Common myeloid progenitor, CD34-positive (primary cell): Measurements from ENCODE around the gene IFITM10. TPM values are rescaled to one million over a fixed set of nuclear protein-coding genes. Genes with fewer than 3 reads are reported as not detected.

ENCODE experiments used
- CTCF ChIA-PET: fragments of 350-600 bp; sonication (Branson Sonifier 250); formaldehyde crosslinking; loops from one replicate; lab custom pipeline; 2021; ENCODE audit warnings: antibody characterized with exemption; lab: Charles Lee
- POLR2A ChIA-PET: fragments of 350-600 bp; sonication (Branson Sonifier 250); formaldehyde crosslinking; loops from one replicate; lab custom pipeline; 2021; ENCODE audit warnings: antibody characterized with exemption; lab: Charles Lee
- DNase-seq, 3 donors: peaks; one replicate each; pipeline versions ENCODE4 v3.0.0 to v3.0.0-alpha.2; 2013
- H3K27ac ChIP-seq, 2 experiments: 1 replicate in 1 of 2; 2 replicates in 1 of 2; pipeline ENCODE4 v1.7.0; 2013; ENCODE audit warnings: inconsistent platforms in 2 of 2, low read length in 2 of 2, mild to moderate bottlenecking in 2 of 2, low read depth in 1 of 2, moderate library complexity in 1 of 2; ENCODE audit not compliant: severe bottlenecking in 2 of 2, insufficient read depth in 1 of 2, poor library complexity in 1 of 2
- H3K27me3 ChIP-seq, 5 experiments: replicated peaks in 2 of 5; 1 replicate in 3 of 5; 2 replicates in 2 of 5; pipeline versions ENCODE4 v1.6.1 to v1.7.0; 2013; ENCODE audit warnings: low read length in 4 of 5, mild to moderate bottlenecking in 2 of 5, moderate library complexity in 2 of 5, inconsistent platforms in 1 of 5; ENCODE audit not compliant: insufficient read depth in 5 of 5, control insufficient read depth in 4 of 5
- H3K36me3 ChIP-seq, 4 experiments: 1 replicate in 2 of 4; 2 replicates in 2 of 4; pipeline versions ENCODE4 v1.6.1 to v1.7.0; 2013; ENCODE audit warnings: low read length in 3 of 4, control low read depth in 1 of 4, mild to moderate bottlenecking in 1 of 4; ENCODE audit not compliant: control insufficient read depth in 4 of 4, insufficient read depth in 4 of 4
- H3K4me1 ChIP-seq, 4 experiments: 1 replicate in 3 of 4; 2 replicates in 1 of 4; pipeline versions ENCODE4 v1.6.1 to v1.7.1; 2013; ENCODE audit warnings: low read length in 3 of 4, mild to moderate bottlenecking in 3 of 4, control low read depth in 1 of 4, inconsistent platforms in 1 of 4, moderate library complexity in 1 of 4; ENCODE audit not compliant: control insufficient read depth in 4 of 4, insufficient read depth in 4 of 4; ENCODE audit errors: control extremely low read depth in 1 of 4
- H3K4me3 ChIP-seq, 7 experiments: 1 replicate in 4 of 7; 2 replicates in 3 of 7; pipeline versions ENCODE4 v1.5.1 to v1.7.0; 2013; ENCODE audit warnings: mild to moderate bottlenecking in 7 of 7, low read length in 6 of 7, moderate library complexity in 6 of 7, inconsistent platforms in 2 of 7, low read depth in 2 of 7, control low read depth in 1 of 7; ENCODE audit not compliant: insufficient read depth in 4 of 7, control insufficient read depth in 1 of 7; ENCODE audit errors: extremely low read depth in 1 of 7
- H3K9me3 ChIP-seq, 5 experiments: 1 replicate in 4 of 5; 2 replicates in 1 of 5; pipeline versions ENCODE4 v1.6.1 to v1.7.1; 2013; ENCODE audit warnings: low read length in 4 of 5, mild to moderate bottlenecking in 2 of 5, inconsistent platforms in 1 of 5, low read depth in 1 of 5, moderate library complexity in 1 of 5; ENCODE audit not compliant: control insufficient read depth in 4 of 5, insufficient read depth in 2 of 5; ENCODE audit errors: control extremely low read depth in 1 of 5
- WGBS: methylation state at CpG from one replicate; pipeline ENCODE4 v1.1.5; 2013; ENCODE audit not compliant: insufficient coverage; 5-methylcytosine and 5-hydroxymethylcytosine counted together
- polyA plus RNA-seq: library from polyadenylated mRNA; unstranded; fragments of 120-200 nt; gene quantifications from one replicate; pipeline ENCODE4 v1.2.1, GENCODE V29; 2013

IFITM10 gene
- polyA plus RNA-seq, result 0.44 TPM

DNA sequence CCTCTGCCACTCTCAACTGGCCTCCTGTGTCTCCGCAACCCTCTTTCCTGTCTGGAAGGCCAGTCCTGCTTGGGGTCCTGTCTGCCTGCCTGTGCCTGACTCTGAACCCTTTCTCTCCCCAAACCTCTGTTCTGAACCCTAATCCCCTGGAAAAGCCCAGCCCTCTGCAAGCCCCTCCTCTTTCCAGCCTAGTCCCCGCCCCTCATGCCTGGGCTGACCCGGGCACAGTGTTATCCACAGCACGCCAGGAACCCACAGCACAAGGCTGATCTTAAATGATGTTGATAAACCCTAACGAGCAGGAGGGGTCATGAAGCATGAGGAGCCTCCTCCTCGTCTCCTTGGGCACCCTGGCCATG is at the start of gene IFITM10:
Gene IFITM10 (minus strand): TSS at position 115 of the 359 bp plus-strand sequence. CDS start 153 bp downstream, outside the sequence.
- POLR2A ChIA-PET, result interaction anchor here (1.4 to 2.0 kb wide), 2 partner anchors 14 to 56 kb away, joined by 3 to 5 read pairs; partner anchors contain the start of gene CTSD
- CTCF ChIA-PET, result interaction anchor here (0.9 to 3.6 kb wide), 4 partner anchors 11 to 98 kb away, joined by 3 to 16 read pairs (median 3); no protein-coding TSS in a partner anchor
- Histone ChIP-seq H3K4me3 (peak within 1 kb of the TSS in 1 of 7 experiments; percentile 19), H3K27me3 (peaks cover 0 to 28% (median 5%) of the 10 kb centered on the region in 5 experiments), H3K9me3 (no peaks in the 10 kb centered on the region), H3K36me3 (peaks cover 0 to 39% (median 15%) of the 10 kb centered on the region in 4 experiments), H3K27ac (no peak within 1 kb of the TSS), H3K4me1 (peaks cover 0 to 76% (median 70%) of the 10 kb centered on the region in 4 experiments)
- WGBS, result 52% methylated on average over 5 of the region's 6 CpGs
- DNase-seq, result peak in 1 of 3 donors; percentile 33

DNA sequence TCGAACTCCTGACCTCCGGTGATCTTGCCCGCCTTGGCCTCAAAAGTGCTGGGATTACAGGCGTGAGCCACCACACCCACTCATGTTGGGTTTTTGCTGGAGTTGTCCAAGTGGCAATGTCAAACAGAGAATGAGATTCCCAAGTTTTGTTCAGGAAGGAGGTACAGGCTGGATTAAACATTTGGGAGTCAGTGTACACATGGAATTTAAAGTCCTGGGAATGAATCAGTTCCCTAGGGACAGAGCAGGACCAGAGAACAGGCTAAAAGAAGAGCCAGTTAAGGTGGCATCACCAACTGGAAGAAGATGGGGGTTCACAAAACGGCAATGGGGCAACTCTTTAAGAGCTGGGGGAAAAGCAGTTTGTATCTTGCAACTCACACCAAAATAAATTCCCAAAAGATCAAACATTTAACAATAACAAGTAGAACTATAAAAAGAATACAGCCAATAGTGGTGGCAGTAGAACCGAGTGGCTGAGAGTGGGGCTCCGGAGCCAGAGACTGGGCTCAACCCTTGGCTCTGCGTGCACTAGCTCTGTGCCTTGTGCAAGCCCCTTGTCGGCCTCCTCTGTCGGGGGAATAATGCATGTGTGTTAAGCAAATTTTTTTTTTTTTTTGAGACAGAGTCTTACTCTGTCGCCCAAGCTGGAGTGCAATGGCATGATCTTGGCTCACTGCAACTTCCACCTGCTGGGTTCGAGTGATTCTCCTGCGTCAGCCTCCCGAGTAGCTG is 47.2 kb upstream of the IFITM10 start:
- WGBS, result 100% methylated on average over 10 of the region's 14 CpGs
- CTCF ChIA-PET, result interaction anchor here (2.2 to 2.4 kb wide), 2 partner anchors 10 to 27 kb away, joined by 6 to 11 read pairs; no protein-coding TSS in a partner anchor

DNA sequence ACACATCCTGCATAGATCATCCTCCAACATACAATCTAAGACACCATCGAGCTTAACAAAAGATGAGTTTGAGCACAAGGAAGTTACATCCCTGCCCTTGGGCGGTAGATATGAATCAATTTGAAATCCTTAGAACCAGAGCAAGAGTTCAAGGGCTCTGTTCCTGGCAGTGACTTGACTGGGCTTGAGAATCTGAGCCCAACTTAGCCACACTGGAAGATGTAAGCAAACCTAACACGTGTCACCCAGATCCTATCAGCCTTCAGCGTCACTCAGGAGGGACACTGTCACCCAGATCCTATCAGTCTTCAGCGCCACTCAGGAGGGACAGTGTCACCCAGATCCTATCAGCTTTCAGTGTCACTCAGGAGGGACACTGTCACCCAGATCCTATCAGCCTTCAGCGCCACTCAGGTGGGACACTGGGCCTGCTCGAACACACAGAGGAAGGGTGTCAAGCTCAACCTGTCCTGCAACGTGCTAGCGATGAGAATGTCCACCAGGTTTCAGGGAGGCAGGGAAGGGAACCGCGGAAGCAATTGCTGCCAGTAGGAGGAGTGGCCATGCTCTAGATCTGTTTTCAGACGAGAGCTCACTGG is 46.1 kb upstream of the IFITM10 start:
- ChIA-PET POLR2A (no interaction called here), CTCF (interaction anchor here (1.2 to 2.2 kb wide), 2 partner anchors 28 to 37 kb away, joined by 3 to 6 read pairs; no protein-coding TSS in a partner anchor)
- Histone ChIP-seq H3K27ac (no peak overlapping the region), H3K27me3 (no peaks in the 10 kb centered on the region), H3K9me3 (peaks cover 0 to 7% (median 0%) of the 10 kb centered on the region in 5 experiments), H3K4me1 (peaks cover 0 to 5% (median 0%) of the 10 kb centered on the region in 4 experiments), H3K4me3 (no peak overlapping the region), H3K36me3 (no peaks in the 10 kb centered on the region)
- 97% methylated on average over 12 of the region's 12 CpGs for WGBS
- no peak for DNase-seq

More for the DNA sequence above, 47.2 kb upstream of the IFITM10 start:
- Histone ChIP-seq H3K9me3 (peaks cover 0 to 5% (median 0%) of the 10 kb centered on the region in 5 experiments), H3K36me3 (no peaks in the 10 kb centered on the region), H3K4me3 (no peak overlapping the region), H3K4me1 (peaks cover 0 to 2% (median 0%) of the 10 kb centered on the region in 4 experiments), H3K27ac (no peak overlapping the region), H3K27me3 (no peaks in the 10 kb centered on the region)
- POLR2A ChIA-PET, result interaction anchor here (0.6 kb wide), 1 partner anchor 203 kb away, joined by 4 read pairs; no protein-coding TSS in a partner anchor
- DNase-seq, result no peak

DNA sequence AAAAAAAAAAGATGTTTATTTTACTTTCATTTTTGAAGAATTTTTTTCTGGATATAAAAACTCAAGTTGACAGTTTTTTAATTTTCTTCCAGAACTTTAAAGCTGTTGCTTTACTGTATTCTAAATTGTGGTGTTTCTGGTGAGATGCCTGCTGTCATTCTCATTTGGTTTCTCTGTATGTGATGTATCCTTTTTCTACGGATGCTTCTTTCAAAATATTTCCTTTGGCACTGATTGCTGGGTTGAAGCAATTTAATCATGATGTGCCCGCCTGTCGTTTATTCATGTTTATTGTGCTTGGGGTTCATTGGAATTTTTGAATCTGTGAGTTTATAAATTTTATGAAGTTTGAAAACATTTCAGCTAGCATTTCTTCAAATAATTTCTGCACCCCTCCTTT is 42.7 kb upstream of the IFITM10 start:
- POLR2A ChIA-PET, result no interaction called here
- H3K27me3 ChIP-seq, result no peaks in the 10 kb centered on the region
- H3K36me3 ChIP-seq, result no peaks in the 10 kb centered on the region
- CTCF ChIA-PET, result interaction anchor here (0.6 to 1.0 kb wide), 2 partner anchors 12 to 506 kb away, joined by 3 to 6 read pairs; no protein-coding TSS in a partner anchor
- H3K27ac ChIP-seq, result no peak overlapping the region
- peaks cover 0 to 5% (median 0%) of the 10 kb centered on the region in 4 experiments for H3K4me1 ChIP-seq
- peaks cover 0 to 7% (median 0%) of the 10 kb centered on the region in 5 experiments for H3K9me3 ChIP-seq
- no peak for DNase-seq
- 100% methylated on average over 1 of the region's 3 CpGs for WGBS
- no peak overlapping the region for H3K4me3 ChIP-seq

GRCh38 chr11:1792461-1792860 is 42.1 kb upstream of the IFITM10 start:
- CTCF ChIA-PET, result interaction anchor here (0.6 to 1.2 kb wide), 3 partner anchors 9 to 507 kb away, joined by 3 read pairs; no protein-coding TSS in a partner anchor
- peaks cover 0 to 5% (median 0%) of the 10 kb centered on the region in 4 experiments for H3K4me1 ChIP-seq
- no peak overlapping the region for H3K4me3 ChIP-seq
- no peaks in the 10 kb centered on the region for H3K27me3 ChIP-seq
- DNase-seq, result no peak
- 62% methylated on average over 12 of the region's 12 CpGs for WGBS
- no peak overlapping the region for H3K27ac ChIP-seq
- H3K36me3 ChIP-seq, result no peaks in the 10 kb centered on the region
- peaks cover 0 to 7% (median 0%) of the 10 kb centered on the region in 5 experiments for H3K9me3 ChIP-seq
- POLR2A ChIA-PET, result no interaction called here

- 100% methylated on average over 3 of the region's 6 CpGs for WGBS
- Histone ChIP-seq H3K9me3 (peaks cover 0 to 7% (median 0%) of the 10 kb centered on the region in 5 experiments), H3K27ac (no peak overlapping the region), H3K27me3 (no peaks in the 10 kb centered on the region), H3K4me3 (no peak overlapping the region), H3K4me1 (peaks cover 0 to 5% (median 0%) of the 10 kb centered on the region in 4 experiments), H3K36me3 (no peaks in the 10 kb centered on the region)
- DNase-seq, result no peak
- ChIA-PET POLR2A (no interaction called here), CTCF (interaction anchor here (0.8 to 3.1 kb wide), 4 partner anchors 10 to 98 kb away, joined by 3 to 8 read pairs (median 3); no protein-coding TSS in a partner anchor)
Measured at GRCh38 chr11:1791912-1792311, 41.5 kb upstream of the IFITM10 start.
